Testis (tissue), 3 donors: ENCODE results near the gene SLFN5. TPM values are rescaled to one million over a fixed set of nuclear protein-coding genes. Genes with fewer than 3 reads are reported as not detected.

Source experiments
- DNase-seq: peaks from one replicate; pipeline ENCODE4 v3.0.0-alpha.2; 2019
- H3K27ac ChIP-seq, 2 donors: fragments of 200-600 bp; sonication (generic); one replicate each; pipeline ENCODE4 v1.5.1; 2019
- H3K27me3 ChIP-seq: fragments of 200-600 bp; sonication (generic); one replicate; pipeline ENCODE4 v1.5.1; 2019
- H3K36me3 ChIP-seq: fragments of 200-600 bp; sonication (generic); one replicate; pipeline ENCODE4 v1.5.1; 2017; ENCODE audit warnings: low read depth; ENCODE audit errors: missing control alignments
- H3K4me1 ChIP-seq: fragments of 200-600 bp; sonication (generic); one replicate; pipeline ENCODE4 v1.5.1; 2019
- H3K4me3 ChIP-seq, 2 donors: fragments of 200-600 bp; sonication (generic); one replicate each; pipeline ENCODE4 v1.5.1; 2017 to 2019
- H3K9me3 ChIP-seq: fragments of 200-600 bp; sonication (generic); one replicate; pipeline ENCODE4 v1.5.1; 2017
- CTCF ChIP-seq, 3 experiments: fragments of 450-650 bp in 2 of 3; fragments of 200-600 bp in 1 of 3; sonication (generic) in 1 of 3; IDR thresholded peaks; one replicate each; pipeline ENCODE4 v1.5.1; 2016 to 2019; ENCODE audit warnings: antibody characterized with exemption in 3 of 3, mild to moderate bottlenecking in 2 of 3, moderate library complexity in 1 of 3
- POLR2A ChIP-seq: fragments of 450-650 bp; IDR thresholded peaks from one replicate; pipeline ENCODE4 v1.6.1; 2017; ENCODE audit warnings: antibody characterized with exemption, mild to moderate bottlenecking, moderate library complexity
- WGBS, 2 donors: methylation state at CpG; one replicate each; pipeline ENCODE4 v1.1.5; 2018; 5-methylcytosine and 5-hydroxymethylcytosine counted together
- intact Hi-C: fragments of 100-400 bp; cut with DNase I; formaldehyde crosslinking; loops from one replicate; pipeline ENCODE4 v1.15.1; 2023; ENCODE audit warnings: low total_unique reads
- polyA plus RNA-seq: library from polyadenylated mRNA; stranded (reverse); fragments of 350-450 nt; fragmentation: Illumina TruSeq; extraction: RNeasy Lipid Tissue Mini Kit (QIAGEN cat#74804); gene quantifications from one replicate; pipeline ENCODE4 v1.2.3, GENCODE V29; 2014; ENCODE audit warnings: low read depth, low replicate concordance; ENCODE audit not compliant: insufficient read depth
- total RNA-seq, 2 donors: library from RNA; depleted of rRNA; stranded (reverse); fragments of >200 nt; gene quantifications; one replicate each; pipeline ENCODE4 v1.2.3, GENCODE V29; 2016

Gene SLFN5
- total and polyA plus RNA-seq, 3 donors from 2014 or later: 2.4 to 6.1 (median 5.9) TPM

- peaks cover 22% of the 10 kb centered on the region for H3K4me1 ChIP-seq
- no peaks in the 10 kb centered on the region for H3K27me3 ChIP-seq
- H3K36me3 ChIP-seq: no peaks in the 10 kb centered on the region
- H3K27ac ChIP-seq: no peak overlapping the region
- no peaks in the 10 kb centered on the region for H3K9me3 ChIP-seq
- no peak overlapping the region for H3K4me3 ChIP-seq
- intact Hi-C loops: no loop called here
- WGBS, 2 donors: 85 to 93% methylated on average over 8 of the region's 8 CpGs
- TF ChIP-seq CTCF (IDR thresholded peaks at IDR 0.05) (no peak), POLR2A (no peak)
- no peak for DNase-seq
Measured at GRCh38 chr17:35240861-35241260, 2.0 kb upstream of the SLFN5 start.

GRCh38 chr17:35241520-35241919, 1.4 kb upstream of the SLFN5 start:
- no peaks in the 10 kb centered on the region for H3K27me3 ChIP-seq
- no peaks in the 10 kb centered on the region for H3K36me3 ChIP-seq
- H3K4me3 ChIP-seq: peak overlapping the region; percentile 62 to 73
- TF ChIP-seq CTCF (IDR thresholded peaks at IDR 0.05): no peak
- TF ChIP-seq POLR2A: no peak
- H3K4me1 ChIP-seq: peaks cover 22% of the 10 kb centered on the region
- H3K9me3 ChIP-seq: no peaks in the 10 kb centered on the region
- no peak overlapping the region for H3K27ac ChIP-seq
- intact Hi-C loops: no loop called here
- no peak for DNase-seq
- WGBS, 2 donors: 42 to 71% methylated on average over 16 to 19 of the region's 19 CpGs

GRCh38 chr17:35242158-35242804, 591 bp upstream of the SLFN5 start:
- TF ChIP-seq CTCF (IDR thresholded peaks at IDR 0.05) (peak in 2 of 3 experiments; percentile 17 to 25), POLR2A (no peak)
- no peaks in the 10 kb centered on the region for H3K36me3 ChIP-seq
- DNase-seq: peak; percentile 58
- H3K9me3 ChIP-seq: no peaks in the 10 kb centered on the region
- 0 to 3% methylated on average over 21 to 43 of the region's 43 CpGs for WGBS, 2 donors
- H3K4me3 ChIP-seq: peak overlapping the region; percentile 62 to 73
- H3K27me3 ChIP-seq: no peaks in the 10 kb centered on the region
- H3K27ac ChIP-seq: peak overlapping the region; percentile 83 to 90
- peaks cover 22% of the 10 kb centered on the region for H3K4me1 ChIP-seq
- intact Hi-C loops: no loop called here

- H3K27ac ChIP-seq: peak overlapping the region; percentile 83 to 90
- 5 to 9% methylated on average over 14 of the region's 14 CpGs for WGBS, 2 donors
- no peak for TF ChIP-seq POLR2A
- TF ChIP-seq CTCF (IDR thresholded peaks at IDR 0.05): no peak
- intact Hi-C loops: no loop called here
- no peaks in the 10 kb centered on the region for H3K36me3 ChIP-seq
- peaks cover 22% of the 10 kb centered on the region for H3K4me1 ChIP-seq
- no peaks in the 10 kb centered on the region for H3K27me3 ChIP-seq
- H3K9me3 ChIP-seq: no peaks in the 10 kb centered on the region
- H3K4me3 ChIP-seq: peak overlapping the region; percentile 62 to 73
- DNase-seq: peak; percentile 35
Measured at GRCh38 chr17:35243561-35244340, 879 bp downstream of the SLFN5 start.
